Measurements from ENCODE around the gene KIF20A. TPM values are rescaled to one million over a fixed set of nuclear protein-coding genes. Genes with fewer than 3 reads are reported as not detected.

Gene KIF20A
- total RNA-seq, 1 donor from 2014 or later: 26.7 TPM

GRCh38 chr5:138226910-138227309 lies 48.0 kb downstream of the KIF20A start:
- H3K9me3 Mint-ChIP-seq (ENCODE audit: low read depth): peaks cover 3% of the 10 kb centered on the region
- H3K36me3 Mint-ChIP-seq (ENCODE audit: insufficient read depth): peaks cover 2% of the 10 kb centered on the region
- H3K4me1 Mint-ChIP-seq (ENCODE audit: low read depth): peaks cover 11% of the 10 kb centered on the region
- no peak overlapping the region for H3K4me3 Mint-ChIP-seq (ENCODE audit: low read depth)
- H3K27me3 Mint-ChIP-seq: no peaks in the 10 kb centered on the region
- no peak for DNase-seq (ENCODE audit: low spot score, unreplicated experiment)
- TF ChIP-seq, protein P1, sequence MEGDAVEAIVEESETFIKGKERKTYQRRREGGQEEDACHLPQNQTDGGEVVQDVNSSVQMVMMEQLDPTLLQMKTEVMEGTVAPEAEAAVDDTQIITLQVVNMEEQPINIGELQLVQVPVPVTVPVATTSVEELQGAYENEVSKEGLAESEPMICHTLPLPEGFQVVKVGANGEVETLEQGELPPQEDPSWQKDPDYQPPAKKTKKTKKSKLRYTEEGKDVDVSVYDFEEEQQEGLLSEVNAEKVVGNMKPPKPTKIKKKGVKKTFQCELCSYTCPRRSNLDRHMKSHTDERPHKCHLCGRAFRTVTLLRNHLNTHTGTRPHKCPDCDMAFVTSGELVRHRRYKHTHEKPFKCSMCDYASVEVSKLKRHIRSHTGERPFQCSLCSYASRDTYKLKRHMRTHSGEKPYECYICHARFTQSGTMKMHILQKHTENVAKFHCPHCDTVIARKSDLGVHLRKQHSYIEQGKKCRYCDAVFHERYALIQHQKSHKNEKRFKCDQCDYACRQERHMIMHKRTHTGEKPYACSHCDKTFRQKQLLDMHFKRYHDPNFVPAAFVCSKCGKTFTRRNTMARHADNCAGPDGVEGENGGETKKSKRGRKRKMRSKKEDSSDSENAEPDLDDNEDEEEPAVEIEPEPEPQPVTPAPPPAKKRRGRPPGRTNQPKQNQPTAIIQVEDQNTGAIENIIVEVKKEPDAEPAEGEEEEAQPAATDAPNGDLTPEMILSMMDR (IDR thresholded peaks at IDR 0.05; ENCODE audit: unreplicated experiment): no peak
- H3K27ac Mint-ChIP-seq: no peak overlapping the region

GRCh38 chr5:138229387-138229786 lies 50.5 kb downstream of the KIF20A start:
- H3K36me3 Mint-ChIP-seq (ENCODE audit: insufficient read depth): peaks cover 2% of the 10 kb centered on the region
- H3K27ac Mint-ChIP-seq: peak overlapping the region; percentile 50
- peaks cover 3% of the 10 kb centered on the region for H3K9me3 Mint-ChIP-seq (ENCODE audit: low read depth)
- DNase-seq (ENCODE audit: low spot score, unreplicated experiment): no peak
- TF ChIP-seq, protein P1 (IDR thresholded peaks at IDR 0.05; ENCODE audit: unreplicated experiment): no peak
- H3K4me1 Mint-ChIP-seq (ENCODE audit: low read depth): no peaks in the 10 kb centered on the region
- H3K27me3 Mint-ChIP-seq: no peaks in the 10 kb centered on the region
- no peak overlapping the region for H3K4me3 Mint-ChIP-seq (ENCODE audit: low read depth)

DNA sequence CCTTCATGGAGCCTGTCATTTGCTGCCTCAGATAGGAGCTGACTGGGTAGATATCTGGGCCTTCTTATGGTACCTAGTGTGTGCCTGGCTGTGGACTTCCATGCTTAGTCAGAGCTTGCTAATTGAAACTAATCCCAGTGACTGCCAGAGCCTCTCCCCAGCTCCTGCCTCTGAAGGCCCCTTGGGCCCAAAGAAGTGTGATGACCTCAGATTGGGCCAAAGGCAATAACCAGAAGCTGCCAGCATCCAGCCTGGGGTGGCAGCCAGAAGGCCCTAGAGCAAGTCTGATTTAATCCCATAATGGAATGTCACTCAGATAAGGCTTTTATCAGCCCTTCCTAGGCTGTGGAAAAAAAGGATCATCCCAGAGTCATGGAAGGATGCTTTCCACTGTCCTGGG lies 51.3 kb downstream of the KIF20A start:
- H3K4me1 Mint-ChIP-seq (ENCODE audit: low read depth): no peaks in the 10 kb centered on the region
- peaks cover 2% of the 10 kb centered on the region for H3K27me3 Mint-ChIP-seq
- DNase-seq (ENCODE audit: low spot score, unreplicated experiment): no peak
- peaks cover 3% of the 10 kb centered on the region for H3K9me3 Mint-ChIP-seq (ENCODE audit: low read depth)
- TF ChIP-seq, protein P1 (IDR thresholded peaks at IDR 0.05; ENCODE audit: unreplicated experiment): no peak
- H3K27ac Mint-ChIP-seq: no peak overlapping the region
- H3K36me3 Mint-ChIP-seq (ENCODE audit: insufficient read depth): peaks cover 2% of the 10 kb centered on the region
- H3K4me3 Mint-ChIP-seq (ENCODE audit: low read depth): no peak overlapping the region

DNA sequence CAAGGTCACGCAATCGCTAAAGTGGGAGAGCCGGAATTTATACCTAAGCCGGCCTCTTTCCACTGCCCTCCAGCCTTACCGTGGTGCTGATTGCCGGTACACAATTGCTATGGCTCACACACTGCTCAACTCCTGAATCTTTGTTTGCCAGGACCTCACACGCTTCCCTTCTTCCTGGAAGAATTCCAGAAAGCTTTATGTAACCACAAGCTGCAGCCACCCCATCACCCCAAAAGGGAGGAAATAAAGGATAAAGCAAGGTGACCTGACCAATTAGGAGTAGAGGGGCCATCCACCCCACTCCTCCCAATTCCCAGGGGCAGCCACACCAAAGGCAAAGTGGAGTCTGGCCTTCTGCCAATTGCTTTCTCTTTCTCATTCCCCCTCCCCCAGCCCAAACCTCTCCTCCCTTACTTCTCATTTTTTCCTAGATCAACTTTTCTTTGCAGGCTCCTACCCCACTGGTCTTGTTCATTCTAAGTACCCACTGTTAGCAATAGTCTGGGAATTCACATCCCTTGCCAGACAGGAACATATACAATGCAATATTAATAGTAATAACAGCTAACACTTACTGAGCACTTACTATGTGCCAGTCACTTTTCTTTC lies 52.2 kb downstream of the KIF20A start:
- H3K27me3 Mint-ChIP-seq: peaks cover 2% of the 10 kb centered on the region
- no peak for DNase-seq (ENCODE audit: low spot score, unreplicated experiment)
- TF ChIP-seq, protein P1 (IDR thresholded peaks at IDR 0.05; ENCODE audit: unreplicated experiment): no peak
- no peaks in the 10 kb centered on the region for H3K4me1 Mint-ChIP-seq (ENCODE audit: low read depth)
- peaks cover under 1% of the 10 kb centered on the region for H3K36me3 Mint-ChIP-seq (ENCODE audit: insufficient read depth)
- no peak overlapping the region for H3K27ac Mint-ChIP-seq
- peaks cover under 1% of the 10 kb centered on the region for H3K9me3 Mint-ChIP-seq (ENCODE audit: low read depth)
- no peak overlapping the region for H3K4me3 Mint-ChIP-seq (ENCODE audit: low read depth)

- no peaks in the 10 kb centered on the region for H3K9me3 Mint-ChIP-seq (ENCODE audit: low read depth)
- no peak for DNase-seq (ENCODE audit: low spot score, unreplicated experiment)
- no peak overlapping the region for H3K27ac Mint-ChIP-seq
- no peak overlapping the region for H3K4me3 Mint-ChIP-seq (ENCODE audit: low read depth)
- no peaks in the 10 kb centered on the region for H3K4me1 Mint-ChIP-seq (ENCODE audit: low read depth)
- H3K36me3 Mint-ChIP-seq (ENCODE audit: insufficient read depth): no peaks in the 10 kb centered on the region
- H3K27me3 Mint-ChIP-seq: peaks cover 2% of the 10 kb centered on the region
- TF ChIP-seq, protein P1 (IDR thresholded peaks at IDR 0.05; ENCODE audit: unreplicated experiment): no peak
These were observed 54.4 kb downstream of the KIF20A start for GRCh38 chr5:138233280-138233679.

All from progenitor cell of endocrine pancreas (in vitro differentiated cells).